ENCODE data around the gene TRPV5.

GRCh38 chr7:142872106-142872675, 61.4 kb downstream of the TRPV5 start:
- TF ChIP-seq, protein P1, sequence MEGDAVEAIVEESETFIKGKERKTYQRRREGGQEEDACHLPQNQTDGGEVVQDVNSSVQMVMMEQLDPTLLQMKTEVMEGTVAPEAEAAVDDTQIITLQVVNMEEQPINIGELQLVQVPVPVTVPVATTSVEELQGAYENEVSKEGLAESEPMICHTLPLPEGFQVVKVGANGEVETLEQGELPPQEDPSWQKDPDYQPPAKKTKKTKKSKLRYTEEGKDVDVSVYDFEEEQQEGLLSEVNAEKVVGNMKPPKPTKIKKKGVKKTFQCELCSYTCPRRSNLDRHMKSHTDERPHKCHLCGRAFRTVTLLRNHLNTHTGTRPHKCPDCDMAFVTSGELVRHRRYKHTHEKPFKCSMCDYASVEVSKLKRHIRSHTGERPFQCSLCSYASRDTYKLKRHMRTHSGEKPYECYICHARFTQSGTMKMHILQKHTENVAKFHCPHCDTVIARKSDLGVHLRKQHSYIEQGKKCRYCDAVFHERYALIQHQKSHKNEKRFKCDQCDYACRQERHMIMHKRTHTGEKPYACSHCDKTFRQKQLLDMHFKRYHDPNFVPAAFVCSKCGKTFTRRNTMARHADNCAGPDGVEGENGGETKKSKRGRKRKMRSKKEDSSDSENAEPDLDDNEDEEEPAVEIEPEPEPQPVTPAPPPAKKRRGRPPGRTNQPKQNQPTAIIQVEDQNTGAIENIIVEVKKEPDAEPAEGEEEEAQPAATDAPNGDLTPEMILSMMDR (IDR thresholded peaks at IDR 0.05 in 4 of 5, conservative IDR thresholded peaks at IDR 0.05 in 1 of 5), result no peak
- no peak for TF ChIP-seq POLR2A (IDR thresholded peaks at IDR 0.05)

All from gastrocnemius medialis (tissue), 4 donors.